ENCODE data around the gene SMG6. TPM values are rescaled to one million over a fixed set of nuclear protein-coding genes. Genes with fewer than 3 reads are reported as not detected.

The SMG6 gene
- total RNA-seq, 1 experiment from 2014 or later = 13.5 TPM

GRCh38 chr17:2175294-2175628 is 128.3 kb downstream of the SMG6 start:
- Mint-ChIP-seq H3K27me3 (ENCODE audit: unreplicated experiment) (no peaks in the 10 kb centered on the region), H3K9me3 (ENCODE audit: low read depth, unreplicated experiment) (no peaks in the 10 kb centered on the region), H3K4me3 (ENCODE audit: low read depth, unreplicated experiment) (no peak overlapping the region), H3K36me3 (ENCODE audit: insufficient read depth, unreplicated experiment) (peaks cover 3% of the 10 kb centered on the region), H3K4me1 (ENCODE audit: low read depth, unreplicated experiment) (no peaks in the 10 kb centered on the region), H3K27ac (ENCODE audit: unreplicated experiment) (no peak overlapping the region)
- CTCF ChIA-PET = no interaction called here
- BruUV-seq (replicated peaks) = no TSS peak
- intact Hi-C loops (cut with micrococcal nuclease; ENCODE audit: unreplicated experiment) = no loop called here
- no peak for TF ChIP-seq CTCF (IDR thresholded peaks at IDR 0.05; ENCODE audit: unreplicated experiment)
- DNase-seq = no peak

GRCh38 chr17:2174468-2175293 is 128.9 kb downstream of the SMG6 start:
- BruUV-seq (replicated peaks) = no TSS peak
- H3K4me3 Mint-ChIP-seq (ENCODE audit: low read depth, unreplicated experiment) = no peak overlapping the region
- H3K36me3 Mint-ChIP-seq (ENCODE audit: insufficient read depth, unreplicated experiment) = peaks cover 3% of the 10 kb centered on the region
- DNase-seq = no peak
- TF ChIP-seq CTCF (IDR thresholded peaks at IDR 0.05; ENCODE audit: unreplicated experiment) = no peak
- CTCF ChIA-PET = no interaction called here
- H3K27ac Mint-ChIP-seq (ENCODE audit: unreplicated experiment) = no peak overlapping the region
- intact Hi-C loops (cut with micrococcal nuclease; ENCODE audit: unreplicated experiment) = no loop called here
- no peaks in the 10 kb centered on the region for H3K9me3 Mint-ChIP-seq (ENCODE audit: low read depth, unreplicated experiment)
- H3K27me3 Mint-ChIP-seq (ENCODE audit: unreplicated experiment) = no peaks in the 10 kb centered on the region
- H3K4me1 Mint-ChIP-seq (ENCODE audit: low read depth, unreplicated experiment) = no peaks in the 10 kb centered on the region

- Mint-ChIP-seq H3K27ac (ENCODE audit: unreplicated experiment) (no peak overlapping the region), H3K36me3 (ENCODE audit: insufficient read depth, unreplicated experiment) (peaks cover 3% of the 10 kb centered on the region), H3K9me3 (ENCODE audit: low read depth, unreplicated experiment) (no peaks in the 10 kb centered on the region), H3K4me3 (ENCODE audit: low read depth, unreplicated experiment) (no peak overlapping the region), H3K4me1 (ENCODE audit: low read depth, unreplicated experiment) (no peaks in the 10 kb centered on the region), H3K27me3 (ENCODE audit: unreplicated experiment) (no peaks in the 10 kb centered on the region)
- intact Hi-C loops (cut with micrococcal nuclease; ENCODE audit: unreplicated experiment) = no loop called here
- no peak for TF ChIP-seq CTCF (IDR thresholded peaks at IDR 0.05; ENCODE audit: unreplicated experiment)
- BruUV-seq (replicated peaks) = no TSS peak
- no peak for DNase-seq
- CTCF ChIA-PET = no interaction called here
These were observed 129.6 kb downstream of the SMG6 start for GRCh38 chr17:2174014-2174413.

GRCh38 chr17:2172999-2173398 is 130.6 kb downstream of the SMG6 start:
- no TSS peak for BruUV-seq (replicated peaks)
- Mint-ChIP-seq H3K4me1 (ENCODE audit: low read depth, unreplicated experiment) (no peaks in the 10 kb centered on the region), H3K27ac (ENCODE audit: unreplicated experiment) (no peak overlapping the region), H3K4me3 (ENCODE audit: low read depth, unreplicated experiment) (no peak overlapping the region), H3K36me3 (ENCODE audit: insufficient read depth, unreplicated experiment) (peaks cover 3% of the 10 kb centered on the region), H3K27me3 (ENCODE audit: unreplicated experiment) (no peaks in the 10 kb centered on the region), H3K9me3 (ENCODE audit: low read depth, unreplicated experiment) (no peaks in the 10 kb centered on the region)
- no peak for DNase-seq
- intact Hi-C loops (cut with micrococcal nuclease; ENCODE audit: unreplicated experiment) = no loop called here
- TF ChIP-seq CTCF (IDR thresholded peaks at IDR 0.05; ENCODE audit: unreplicated experiment) = no peak
- CTCF ChIA-PET = no interaction called here
